Urinary bladder (tissue), 4 donors: Measurements from ENCODE around the gene RPUSD1. TPM values are rescaled to one million over a fixed set of nuclear protein-coding genes. Genes with fewer than 3 reads are reported as not detected.
A peak's percentile ranks its signal among the peaks of the same experiment; 100 is the strongest.
"Not testable (repeated sequence)": the region's sequence is repeated elsewhere in the genome, so short reads cannot be mapped to it uniquely, and the experiment has no call there.

Experiments
- DNase-seq: peaks from one replicate; pipeline ENCODE4 v3.0.0-alpha.2; 2015; ENCODE audit errors: extremely low spot score
- H3K27ac ChIP-seq: one replicate; pipeline ENCODE4 v1.5.1; 2013; ENCODE audit warnings: low read depth, mild to moderate bottlenecking, moderate library complexity
- H3K36me3 ChIP-seq: one replicate; pipeline ENCODE4 v1.6.1; 2013; ENCODE audit warnings: mild to moderate bottlenecking, moderate library complexity; ENCODE audit not compliant: insufficient read depth
- H3K4me1 ChIP-seq: one replicate; pipeline ENCODE4 v1.6.1; 2013; ENCODE audit warnings: mild to moderate bottlenecking, moderate library complexity; ENCODE audit not compliant: insufficient read depth
- H3K4me3 ChIP-seq: one replicate; pipeline ENCODE4 v1.5.1; 2013; ENCODE audit warnings: low read depth, low read length
- WGBS: extraction: QIAGEN DNeasy Blood & Tissue Kit; methylation state at CpG from one replicate; pipeline ENCODE4 v1.1.7; 2013; 5-methylcytosine and 5-hydroxymethylcytosine counted together
- polyA plus RNA-seq: library from polyadenylated mRNA; stranded (reverse); fragments of 200-250 nt; gene quantifications from one replicate; pipeline ENCODE4 v1.2.3, GENCODE V29; 2013
- total RNA-seq: library from RNA; depleted of rRNA; stranded (reverse); fragments of >200 nt; gene quantifications from one replicate; pipeline ENCODE4 v1.2.3, GENCODE V29; 2014
- donor health status: healthy with polysubstance abuse.
- donor health status: healthy.

The RPUSD1 gene
- total RNA-seq (8.1 TPM), polyA plus RNA-seq (21.6 TPM)

- H3K27ac ChIP-seq: no peak within 1 kb of the TSS
- H3K36me3 ChIP-seq: no peaks in the 10 kb centered on the region
- H3K4me3 ChIP-seq: peak within 1 kb of the TSS; percentile 90
- WGBS: under 1% methylated on average over 45 of the region's 45 CpGs
- H3K4me1 ChIP-seq: no peaks in the 10 kb centered on the region
- DNase-seq: no peak
Measured at GRCh38 chr16:787978-788398, at the start of gene RPUSD1. Gene RPUSD1, minus strand, starts transcription at chr16:788381. Its CDS starts 644 bp downstream, at chr16:787737.

GRCh38 chr16:836822-837221 lies 48.6 kb upstream of the RPUSD1 start:
- not testable (repeated sequence) for H3K4me1 ChIP-seq, H3K36me3 ChIP-seq, DNase-seq, H3K4me3 ChIP-seq, H3K27ac ChIP-seq
- 96% methylated on average over 3 of the region's 3 CpGs for WGBS

GRCh38 chr16:836221-836620 lies 48.0 kb upstream of the RPUSD1 start:
- WGBS: 94% methylated on average over 4 of the region's 4 CpGs
- no peak overlapping the region for H3K4me3 ChIP-seq
- H3K4me1 ChIP-seq: no peaks in the 10 kb centered on the region
- no peaks in the 10 kb centered on the region for H3K36me3 ChIP-seq
- DNase-seq: no peak
- no peak overlapping the region for H3K27ac ChIP-seq

- Histone ChIP-seq H3K4me1 (no peaks in the 10 kb centered on the region), H3K36me3 (no peaks in the 10 kb centered on the region), H3K4me3 (no peak overlapping the region), H3K27ac (no peak overlapping the region)
- 90% methylated on average over 10 of the region's 10 CpGs for WGBS
- no peak for DNase-seq
Measured at GRCh38 chr16:835373-835772, 47.2 kb upstream of the RPUSD1 start.

GRCh38 chr16:833411-833810 lies 45.2 kb upstream of the RPUSD1 start:
- Histone ChIP-seq H3K4me1 (no peaks in the 10 kb centered on the region), H3K27ac (no peak overlapping the region), H3K36me3 (no peaks in the 10 kb centered on the region), H3K4me3 (no peak overlapping the region)
- DNase-seq: no peak
- WGBS: 87% methylated on average over 14 of the region's 14 CpGs

- H3K4me3 ChIP-seq: no peak overlapping the region
- WGBS: 47% methylated on average over 35 of the region's 35 CpGs
- no peak for DNase-seq
- no peaks in the 10 kb centered on the region for H3K4me1 ChIP-seq
- H3K36me3 ChIP-seq: no peaks in the 10 kb centered on the region
- no peak overlapping the region for H3K27ac ChIP-seq
Measured at GRCh38 chr16:832652-833336, 44.6 kb upstream of the RPUSD1 start.

GRCh38 chr16:831571-832413 lies 43.6 kb upstream of the RPUSD1 start:
- WGBS: 69% methylated on average over 27 of the region's 27 CpGs
- no peak for DNase-seq
- no peaks in the 10 kb centered on the region for H3K4me1 ChIP-seq

GRCh38 chr16:830871-831570 lies 42.8 kb upstream of the RPUSD1 start:
- H3K27ac ChIP-seq: no peak overlapping the region
- H3K4me1 ChIP-seq: no peaks in the 10 kb centered on the region
- H3K4me3 ChIP-seq: no peak overlapping the region
- no peaks in the 10 kb centered on the region for H3K36me3 ChIP-seq
- DNase-seq: no peak
- WGBS: 65% methylated on average over 24 of the region's 24 CpGs

More at GRCh38 chr16:831571-832413, 43.6 kb upstream of the RPUSD1 start:
- Histone ChIP-seq H3K4me3 (no peak overlapping the region), H3K27ac (no peak overlapping the region), H3K36me3 (no peaks in the 10 kb centered on the region)

GRCh38 chr16:830107-830870 lies 42.1 kb upstream of the RPUSD1 start:
- WGBS: 85% methylated on average over 43 of the region's 43 CpGs

GRCh38 chr16:828891-829290 lies 40.7 kb upstream of the RPUSD1 start:
- Histone ChIP-seq H3K4me3 (no peak overlapping the region), H3K27ac (no peak overlapping the region), H3K4me1 (no peaks in the 10 kb centered on the region), H3K36me3 (no peaks in the 10 kb centered on the region)
- no peak for DNase-seq
- WGBS: 89% methylated on average over 17 of the region's 17 CpGs

More at GRCh38 chr16:830107-830870, 42.1 kb upstream of the RPUSD1 start:
- Histone ChIP-seq H3K27ac (no peak overlapping the region), H3K4me3 (no peak overlapping the region), H3K36me3 (no peaks in the 10 kb centered on the region), H3K4me1 (no peaks in the 10 kb centered on the region)
- DNase-seq: no peak

- Histone ChIP-seq H3K36me3 (no peaks in the 10 kb centered on the region), H3K4me3 (no peak overlapping the region), H3K27ac (no peak overlapping the region), H3K4me1 (no peaks in the 10 kb centered on the region)
- WGBS: 85% methylated on average over 24 of the region's 24 CpGs
- DNase-seq: no peak
Measured at GRCh38 chr16:827513-827912, 39.3 kb upstream of the RPUSD1 start.

GRCh38 chr16:825341-826061 lies 37.3 kb upstream of the RPUSD1 start:
- Histone ChIP-seq H3K4me1 (no peaks in the 10 kb centered on the region), H3K4me3 (no peak overlapping the region), H3K27ac (no peak overlapping the region), H3K36me3 (no peaks in the 10 kb centered on the region)
- no peak for DNase-seq
- WGBS: 21% methylated on average over 36 of the region's 36 CpGs
